HG03521 (cell line): Measurements from ENCODE around the gene DHRS7B.
"Not testable (repeated sequence)": the region's sequence is repeated elsewhere in the genome, so short reads cannot be mapped to it uniquely, and the experiment has no call there.

ENCODE experiments used
- ATAC-seq: cut with Tn5 transposase; IDR thresholded peaks from one replicate; pipeline ENCODE4 v1.9.1; 2021; ENCODE audit warnings: mild to moderate bottlenecking, moderate library complexity; ENCODE audit not compliant: unreplicated experiment

Gene DHRS7B

DNA sequence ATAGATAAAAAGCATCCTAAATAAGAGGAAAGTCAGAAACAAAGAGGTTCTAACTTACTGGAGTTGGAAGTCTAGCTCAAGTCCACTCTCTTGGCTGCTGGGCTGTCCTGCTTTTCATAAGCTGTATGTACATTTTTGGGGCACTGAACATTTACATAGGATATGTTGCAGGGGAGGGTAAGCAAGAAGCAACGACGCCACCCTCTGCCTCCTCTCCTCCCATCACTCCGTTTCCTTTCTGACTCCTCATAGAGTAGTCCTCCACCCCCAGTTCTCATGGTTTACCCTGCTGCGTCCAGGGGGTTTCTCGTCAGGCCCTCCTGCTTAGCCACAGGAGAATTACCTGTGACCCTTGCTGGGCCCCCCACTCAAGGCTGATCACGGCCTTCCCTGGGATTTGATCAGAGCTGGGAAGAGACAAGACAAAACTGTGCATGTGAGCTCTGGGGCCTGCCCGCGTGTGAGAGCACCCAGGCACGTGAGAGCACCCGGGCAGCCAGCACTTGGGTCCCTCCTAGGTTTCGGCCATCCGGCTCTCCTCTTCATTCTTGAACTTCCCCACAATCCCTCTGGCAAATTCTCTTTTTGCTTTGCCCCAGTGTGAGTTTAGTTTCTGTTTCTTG, 50.1 kb downstream of the DHRS7B start:
- no peak for ATAC-seq

DNA sequence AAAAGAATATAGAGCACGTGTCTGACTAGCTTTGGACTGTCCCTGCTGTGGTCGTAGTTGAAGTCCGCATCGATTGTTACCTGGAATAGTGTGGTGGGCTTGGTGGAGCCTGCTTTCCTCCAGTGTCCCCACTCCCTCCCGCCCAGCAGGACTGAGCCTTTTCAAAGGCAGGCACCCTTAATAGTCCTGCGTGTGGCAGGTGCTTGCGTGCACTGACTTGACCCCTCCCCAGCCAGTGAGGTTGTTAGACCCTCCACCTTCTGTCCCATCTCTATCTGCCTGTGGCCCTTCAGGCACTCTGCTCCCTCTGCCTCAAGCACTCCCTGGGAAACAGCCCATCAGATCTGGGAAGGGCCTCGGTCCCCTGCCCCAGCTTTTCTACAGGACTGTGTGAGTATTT, 50.6 kb downstream of the DHRS7B start:
- ATAC-seq, result no peak

DNA sequence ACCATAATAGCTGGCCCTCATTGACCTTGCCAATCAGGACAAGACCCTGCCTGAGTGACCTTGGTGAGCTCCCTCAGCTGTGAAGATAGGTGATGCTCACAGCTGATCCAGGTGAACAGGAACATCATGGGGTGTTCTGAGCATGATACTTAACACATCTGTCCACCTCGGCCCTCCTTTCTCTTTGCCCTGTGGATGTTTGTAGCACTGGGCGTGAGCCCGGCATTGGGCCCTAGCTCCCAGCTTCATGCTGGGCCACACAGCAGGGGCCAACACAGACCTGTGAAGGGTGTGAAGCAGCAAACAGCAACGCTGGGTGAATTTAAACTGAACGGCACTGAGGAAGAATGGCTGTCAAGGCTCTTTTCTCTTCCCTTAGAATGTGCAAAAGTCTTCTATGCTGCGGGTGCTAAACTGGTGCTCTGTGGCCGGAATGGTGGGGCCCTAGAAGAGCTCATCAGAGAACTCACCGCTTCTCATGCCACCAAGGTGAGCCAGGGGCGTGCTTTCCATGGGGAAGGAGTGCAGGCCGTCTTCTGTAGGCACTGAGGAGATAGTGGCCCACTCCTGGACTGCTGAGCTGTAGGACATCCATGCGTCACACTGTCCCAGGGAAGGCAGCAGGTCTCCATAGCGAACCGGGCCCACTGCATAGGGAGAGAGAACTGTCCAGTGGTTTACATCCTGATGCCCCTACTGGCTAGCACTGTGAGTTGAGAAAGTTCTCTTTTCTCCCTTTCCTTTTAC, 51.3 kb downstream of the DHRS7B start:
- ATAC-seq, result no peak

DNA sequence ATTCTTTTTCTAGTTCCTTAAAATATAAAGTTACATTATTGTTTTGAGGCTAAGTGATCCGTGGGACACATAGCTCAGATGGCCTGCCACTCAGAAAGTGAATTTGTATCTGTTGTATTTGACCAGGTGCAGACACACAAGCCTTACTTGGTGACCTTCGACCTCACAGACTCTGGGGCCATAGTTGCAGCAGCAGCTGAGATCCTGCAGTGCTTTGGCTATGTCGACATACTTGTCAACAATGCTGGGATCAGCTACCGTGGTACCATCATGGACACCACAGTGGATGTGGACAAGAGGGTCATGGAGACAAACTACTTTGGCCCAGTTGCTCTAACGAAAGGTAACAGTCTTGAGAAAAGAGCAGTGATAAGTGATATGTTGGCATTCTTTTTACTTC, 56.7 kb downstream of the DHRS7B start:
- no peak for ATAC-seq

DNA sequence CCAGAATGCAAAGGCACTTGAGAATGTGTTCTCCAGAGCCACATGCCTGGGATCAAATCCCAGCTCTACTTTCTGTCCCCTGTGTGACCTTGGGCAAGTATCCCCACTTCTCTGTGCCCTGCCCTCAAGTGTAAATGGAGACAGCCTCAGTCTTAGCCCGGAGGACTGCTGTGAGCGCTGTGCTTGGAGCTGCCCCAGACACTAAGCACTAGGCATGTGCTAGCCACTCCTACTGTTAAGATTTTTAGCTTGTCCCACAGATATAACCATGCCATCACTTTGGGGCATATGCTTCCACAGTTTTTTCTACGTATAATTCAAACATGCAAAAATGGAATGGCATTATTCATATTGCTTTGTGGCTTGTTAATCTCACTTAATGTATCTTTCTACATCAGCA, 57.8 kb downstream of the DHRS7B start:
- ATAC-seq, result no peak

DNA sequence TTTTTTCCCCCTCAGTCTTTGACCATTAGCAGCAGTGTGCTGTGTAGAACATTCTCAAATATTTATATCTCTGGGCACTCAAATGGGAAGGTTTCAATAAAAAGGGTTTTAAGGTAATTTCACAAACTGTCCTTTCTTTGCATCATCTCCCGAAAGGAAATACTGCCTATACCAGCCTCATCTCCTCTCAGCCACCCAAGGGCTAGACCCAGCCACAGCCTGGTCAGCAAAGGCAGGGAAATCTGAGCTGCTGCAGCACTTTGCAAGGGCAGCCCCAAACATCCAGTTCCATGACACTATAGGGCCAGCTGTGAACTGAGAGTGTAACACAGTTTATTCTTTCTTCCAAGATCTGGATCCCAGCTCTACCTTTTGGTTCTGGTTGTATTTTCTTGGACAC, 58.3 kb downstream of the DHRS7B start:
- no peak for ATAC-seq

DNA sequence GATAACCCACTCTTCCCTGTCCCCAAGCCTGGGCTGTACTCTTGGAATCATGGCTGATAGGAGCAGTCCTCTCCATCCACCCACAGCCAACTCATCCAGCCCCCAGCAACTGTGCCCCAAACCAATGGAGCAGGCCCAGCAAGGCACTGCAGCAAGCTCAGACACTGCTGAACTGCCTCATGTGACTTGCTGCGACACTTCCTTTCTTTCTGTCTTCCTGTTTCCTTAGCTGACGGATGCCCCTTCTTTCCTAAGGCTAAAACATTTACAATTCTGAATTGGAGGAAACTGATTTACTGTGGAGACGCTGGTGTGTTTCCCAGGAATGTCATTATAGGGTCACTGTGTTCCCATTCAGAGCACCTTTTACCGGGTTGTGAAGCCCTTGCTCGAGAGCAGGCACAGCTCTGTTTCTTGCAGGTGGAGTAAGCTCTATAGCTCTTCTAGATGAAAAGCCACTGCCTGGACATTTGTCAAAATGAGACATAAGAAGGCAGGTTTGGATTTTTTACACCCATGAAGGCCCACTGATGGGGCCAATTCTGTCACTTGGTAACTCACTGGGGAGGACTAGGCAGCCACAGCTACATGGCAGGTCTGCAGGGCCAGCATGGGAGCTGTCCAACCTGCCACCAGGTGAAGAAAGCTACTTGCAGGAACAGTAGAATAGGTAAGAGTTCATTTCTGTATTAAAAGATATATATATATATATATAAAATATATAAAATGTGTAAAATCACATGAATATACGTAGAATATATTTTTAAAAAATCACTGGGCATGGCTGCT, 59.8 kb downstream of the DHRS7B start:
- ATAC-seq, result no peak

DNA sequence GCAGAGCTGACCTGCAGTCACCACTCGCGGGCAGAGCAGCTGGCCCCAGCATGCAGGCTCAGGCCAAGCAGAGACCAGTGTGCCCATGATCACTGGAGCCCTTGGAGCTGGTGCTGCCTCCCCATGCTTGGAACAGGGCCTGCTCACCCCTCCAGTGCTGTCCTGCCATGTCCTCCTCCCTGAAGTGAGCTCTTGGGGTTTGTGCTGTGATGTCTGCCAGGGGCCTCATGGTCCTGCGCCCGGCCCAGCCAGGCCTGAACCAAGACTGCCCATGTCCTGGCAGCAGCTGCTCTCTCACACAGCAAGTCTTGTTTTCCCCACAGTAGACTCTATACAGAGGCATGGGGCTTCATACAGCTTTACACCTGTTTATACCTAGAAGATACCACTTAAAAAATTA, 62.6 kb downstream of the DHRS7B start:
- no peak for ATAC-seq

DNA sequence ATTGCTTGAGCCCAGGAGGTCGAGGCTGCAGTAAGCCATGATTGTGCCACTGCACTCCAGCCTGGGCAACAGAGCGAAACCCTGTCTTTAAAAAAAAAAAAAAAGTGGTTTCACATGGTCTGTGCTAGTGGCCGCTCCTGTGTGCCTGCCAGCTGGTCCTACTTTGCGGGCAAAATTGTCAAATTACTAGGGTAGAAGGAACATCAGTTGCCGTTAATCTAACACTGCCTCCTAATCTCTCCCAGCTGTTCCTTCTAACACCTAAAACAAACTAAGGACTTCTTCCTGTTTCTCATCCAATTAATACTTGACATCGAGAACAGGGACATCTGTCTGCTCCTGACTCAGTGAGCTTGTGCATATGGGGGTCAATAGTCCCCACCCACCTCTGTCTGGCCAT, 63.3 kb downstream of the DHRS7B start:
- no peak for ATAC-seq

DNA sequence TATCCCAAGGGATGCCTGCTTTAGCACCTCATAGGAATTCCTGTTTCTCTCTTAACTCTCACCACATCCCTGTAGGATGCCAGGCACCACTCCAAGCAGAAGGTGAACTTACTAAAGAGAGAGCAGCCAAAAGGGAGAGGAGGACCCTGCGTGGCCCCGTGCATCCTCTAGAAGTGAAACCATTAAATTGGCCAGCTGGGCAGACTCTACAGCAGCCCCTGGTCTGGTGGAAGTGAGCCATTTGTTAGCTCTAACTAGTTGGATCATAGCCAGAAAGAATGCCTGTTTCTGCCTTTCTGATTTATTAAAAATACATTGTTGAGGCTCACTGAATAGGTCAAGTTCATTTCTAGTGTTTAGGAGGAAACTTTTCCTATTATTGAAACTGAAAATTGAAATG, 64.9 kb downstream of the DHRS7B start:
- no peak for ATAC-seq

DNA sequence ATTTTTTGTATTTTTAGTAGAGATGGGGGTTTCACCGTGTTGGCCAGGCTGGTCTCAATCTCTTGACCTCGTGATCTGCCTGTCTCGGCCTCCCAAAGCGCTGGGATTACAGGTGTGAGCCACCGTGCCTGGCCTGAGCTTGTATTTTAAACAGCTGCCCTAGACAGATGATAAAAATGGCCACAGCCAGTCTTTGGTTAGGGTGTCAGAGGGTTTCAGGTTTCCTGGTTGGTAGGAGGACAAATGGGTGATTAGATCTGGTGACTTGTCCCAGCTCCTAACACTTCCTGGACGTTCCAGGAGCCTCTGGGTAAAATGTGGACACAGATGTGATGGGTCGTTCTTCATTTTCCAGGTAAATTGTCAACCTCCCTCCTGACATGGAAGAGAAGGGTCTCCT, 65.7 kb downstream of the DHRS7B start:
- not testable (repeated sequence) for ATAC-seq

DNA sequence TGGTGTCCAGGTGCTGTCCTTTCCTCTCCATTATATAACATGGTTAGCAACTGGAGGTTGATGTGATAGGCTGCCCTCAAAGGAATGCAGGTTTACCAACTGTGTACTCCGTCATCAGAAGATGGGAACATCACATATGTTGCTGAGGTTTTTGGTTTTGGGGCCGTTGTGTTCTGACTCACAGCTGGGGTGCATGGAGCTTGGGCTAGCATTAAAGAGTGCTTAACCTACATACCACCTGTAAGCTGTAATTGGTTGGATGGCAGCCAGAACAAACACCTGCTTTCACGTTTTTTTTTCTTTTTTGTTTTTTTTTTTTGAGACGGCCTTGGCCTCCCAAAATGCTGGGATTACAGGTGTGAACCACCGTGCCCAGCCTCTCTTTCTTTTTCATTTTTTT, 66.3 kb downstream of the DHRS7B start:
- no peak for ATAC-seq

DNA sequence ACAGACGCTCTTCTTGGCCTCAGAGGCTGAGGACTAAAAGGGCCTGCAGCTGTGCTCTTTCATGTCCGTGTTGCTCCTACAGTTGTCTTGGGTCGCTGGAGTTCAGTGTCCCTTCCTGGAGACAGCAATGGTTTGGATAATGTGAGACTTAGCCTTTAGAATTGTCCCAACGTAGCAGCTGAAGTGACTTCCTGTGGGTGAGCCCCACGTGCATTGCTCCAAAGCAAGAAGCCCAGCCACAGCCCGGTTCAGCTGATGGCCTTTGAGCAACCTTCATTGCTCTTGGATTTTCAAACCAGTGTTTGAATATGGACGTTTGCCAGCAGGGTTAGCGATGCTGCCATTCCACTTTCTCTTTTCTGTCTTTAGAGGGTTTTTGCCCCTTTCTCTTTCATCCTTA, 67.5 kb downstream of the DHRS7B start:
- ATAC-seq, result no peak

DNA sequence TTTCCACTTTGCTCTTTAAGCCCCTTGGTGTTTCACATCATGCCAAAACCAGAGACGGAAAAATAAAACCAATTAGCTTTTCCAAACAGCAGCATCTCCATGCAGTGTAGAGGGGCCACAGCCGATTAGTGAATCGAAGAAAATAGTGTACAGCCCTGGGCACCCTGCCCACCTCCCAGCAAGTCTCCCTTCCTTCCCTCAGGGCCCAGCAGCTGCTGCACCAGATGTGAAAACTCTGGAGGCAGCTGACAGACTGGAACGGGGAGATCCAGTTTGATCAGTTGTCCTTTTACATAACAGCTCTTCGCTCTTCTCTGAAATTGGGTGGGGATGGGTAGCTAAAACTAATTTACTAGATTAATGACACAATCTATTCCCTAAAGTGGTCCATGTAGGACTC, 67.9 kb downstream of the DHRS7B start:
- ATAC-seq, result no peak

DNA sequence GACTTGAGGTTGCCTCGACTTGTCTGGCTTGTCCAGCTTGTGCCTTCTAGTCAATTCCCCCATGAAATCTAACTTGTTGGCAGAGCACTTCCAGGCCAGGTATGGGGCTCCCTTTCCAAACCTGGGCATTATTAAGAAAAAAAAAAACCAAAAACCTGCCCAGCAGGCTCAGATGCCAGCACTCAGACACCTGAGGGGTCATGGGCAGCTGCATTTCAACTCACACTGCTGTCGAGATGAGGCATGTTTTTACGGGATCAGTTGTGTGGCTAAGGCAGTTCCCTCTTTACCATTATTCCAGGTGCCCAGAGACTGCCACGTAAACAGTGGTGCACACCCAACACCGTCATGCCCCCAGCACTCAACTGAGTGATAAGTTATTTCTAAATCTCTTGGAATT, 69.4 kb downstream of the DHRS7B start:
- ATAC-seq, result no peak

DNA sequence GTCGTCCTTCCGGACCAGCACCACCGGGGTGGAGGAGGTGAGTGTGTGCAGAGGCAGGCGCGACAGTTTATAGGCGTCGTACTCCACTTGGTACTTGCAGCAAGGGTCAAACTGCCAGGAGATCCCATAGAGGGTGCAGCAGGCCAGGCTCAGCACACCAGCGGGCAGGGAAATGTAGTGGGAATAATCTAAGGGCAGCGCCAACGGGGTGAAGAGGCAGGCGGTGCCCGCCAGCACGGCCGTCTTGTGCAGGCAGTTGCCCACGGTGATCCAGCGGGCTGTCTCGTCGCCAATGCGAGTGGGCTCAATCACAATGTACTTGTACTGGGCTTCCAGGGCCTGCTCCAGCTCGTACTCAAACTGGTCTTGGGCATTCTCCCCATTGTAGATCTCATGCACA, 71.6 kb downstream of the DHRS7B start:
- no peak for ATAC-seq

DNA sequence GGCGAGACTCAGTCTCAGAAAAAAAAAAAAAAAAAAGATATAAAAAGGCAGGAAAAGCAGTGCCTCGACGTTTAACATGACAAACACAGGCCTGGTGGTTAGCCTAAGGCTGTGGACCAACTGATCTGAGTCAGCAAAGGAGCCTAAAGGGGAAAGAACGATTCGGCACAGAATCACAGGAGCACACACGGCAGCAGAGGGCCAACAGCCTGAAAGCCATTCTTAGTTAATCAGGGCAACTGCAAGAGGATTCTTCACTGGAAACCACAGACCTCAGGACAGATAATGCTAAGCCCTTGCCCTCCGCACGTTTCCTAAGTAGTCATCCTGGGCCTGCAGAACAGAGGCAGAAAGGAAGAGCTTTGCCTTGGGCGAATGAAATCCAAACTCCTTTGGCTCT, 72.5 kb downstream of the DHRS7B start:
- ATAC-seq, result no peak

DNA sequence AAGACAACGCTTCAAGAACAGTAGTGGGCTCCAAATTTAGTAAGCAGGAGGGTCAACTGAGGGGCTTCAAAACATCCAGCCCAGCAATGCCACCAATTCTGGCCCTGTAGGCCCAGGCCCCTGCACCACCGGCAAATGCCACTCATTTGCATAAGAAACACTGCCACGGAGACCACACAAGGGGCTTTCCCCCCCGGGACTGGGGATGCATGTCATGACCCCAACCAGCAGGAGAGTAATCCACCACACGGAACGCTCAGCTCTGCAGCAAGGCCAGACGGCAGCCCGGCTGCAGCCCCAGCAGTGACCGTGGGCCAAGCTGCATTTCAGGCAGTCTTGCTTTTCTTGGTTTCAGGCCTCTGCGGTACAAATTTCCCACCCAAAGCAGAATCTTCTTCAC, 73.1 kb downstream of the DHRS7B start:
- no peak for ATAC-seq

DNA sequence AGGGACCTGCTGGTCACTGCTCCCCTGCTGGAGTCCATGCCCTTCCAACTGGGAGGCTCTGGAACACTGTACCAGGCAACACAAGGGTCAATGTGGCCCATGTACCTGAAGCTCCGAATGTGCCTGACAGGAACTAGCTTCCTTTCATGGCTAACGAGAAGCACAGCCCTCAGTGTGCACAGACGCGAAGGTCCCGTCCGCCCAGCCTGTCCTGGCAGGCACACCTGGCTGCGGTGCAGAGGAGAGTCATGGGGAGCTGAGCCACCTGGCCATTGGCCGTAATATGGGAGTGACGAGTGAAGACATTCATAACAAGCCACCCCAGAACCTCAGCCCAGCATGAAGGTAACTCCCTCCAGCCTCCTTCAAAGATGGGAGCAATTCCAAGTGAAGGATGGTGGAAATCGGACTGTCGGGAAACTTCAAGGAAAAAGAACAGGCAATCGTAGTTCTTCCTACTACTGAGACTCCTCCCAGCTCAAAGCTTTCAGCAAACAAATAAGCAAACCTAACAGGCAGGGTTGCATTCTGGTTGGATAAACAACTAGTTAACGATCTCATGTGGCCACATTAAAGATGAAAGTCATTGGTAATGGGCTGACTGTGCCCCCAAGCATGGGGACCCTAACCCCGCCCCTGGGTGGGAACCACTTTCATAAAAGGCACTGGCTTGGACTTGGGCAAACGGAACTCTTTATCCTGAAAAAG, 74.0 kb downstream of the DHRS7B start:
- ATAC-seq, result no peak

DNA sequence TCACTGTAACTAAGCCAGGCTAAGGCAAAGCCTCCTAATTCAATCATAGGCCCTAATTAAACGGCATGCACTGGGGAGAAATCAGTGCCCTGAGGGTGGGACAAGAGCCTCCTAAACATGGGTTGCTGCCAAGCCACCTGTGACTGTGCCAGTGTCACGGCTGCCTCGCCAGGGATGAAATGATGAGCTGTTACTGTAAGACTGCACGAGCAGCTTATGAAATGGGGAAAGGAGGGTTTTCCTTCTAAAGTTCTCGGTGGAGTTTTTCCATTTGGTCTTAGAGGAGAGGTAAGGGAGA, 74.5 kb downstream of the DHRS7B start:
- no peak for ATAC-seq

DNA sequence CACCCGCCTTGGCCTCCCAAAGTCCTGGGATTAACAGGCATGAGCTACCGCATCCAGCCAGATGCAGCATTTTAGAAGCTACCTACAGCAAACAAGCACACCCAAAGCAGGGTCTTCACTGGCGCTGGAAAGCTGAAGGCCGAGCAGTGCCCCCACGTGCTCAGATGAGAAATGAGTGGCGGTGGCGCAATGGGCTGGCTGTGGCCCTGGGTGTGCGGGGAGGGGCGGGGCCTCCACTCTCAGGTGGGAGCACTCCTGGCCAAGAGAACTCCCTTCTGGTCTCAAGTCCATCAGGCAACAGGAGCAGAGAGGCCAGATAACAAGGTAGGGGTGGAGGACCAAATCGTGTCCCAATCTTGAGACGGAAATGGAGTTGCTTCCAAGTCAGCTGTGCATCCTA, 75.1 kb downstream of the DHRS7B start:
- no peak for ATAC-seq

DNA sequence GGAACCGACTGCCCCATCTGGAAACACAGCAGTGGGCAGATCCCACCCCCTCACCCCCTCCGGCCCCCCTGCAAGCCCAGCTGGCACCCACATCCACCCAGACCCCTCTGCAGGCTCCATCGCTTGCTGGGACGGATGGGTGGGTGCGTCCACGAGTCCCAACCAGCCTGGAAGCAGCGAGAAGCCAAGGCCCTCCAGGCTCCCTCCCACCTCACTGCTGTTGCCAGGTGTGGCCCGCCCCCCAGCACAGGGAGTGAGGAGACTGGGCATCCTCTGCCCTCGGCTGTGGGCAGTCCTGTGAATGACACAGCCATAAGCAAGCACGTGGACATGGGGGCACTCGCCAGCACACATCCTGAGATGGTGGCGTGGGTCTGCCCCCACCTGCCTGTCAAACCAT, 75.7 kb downstream of the DHRS7B start:
- ATAC-seq, result no peak
